Measurements from ENCODE around the gene P2RX6.

P2RX6 gene

DNA sequence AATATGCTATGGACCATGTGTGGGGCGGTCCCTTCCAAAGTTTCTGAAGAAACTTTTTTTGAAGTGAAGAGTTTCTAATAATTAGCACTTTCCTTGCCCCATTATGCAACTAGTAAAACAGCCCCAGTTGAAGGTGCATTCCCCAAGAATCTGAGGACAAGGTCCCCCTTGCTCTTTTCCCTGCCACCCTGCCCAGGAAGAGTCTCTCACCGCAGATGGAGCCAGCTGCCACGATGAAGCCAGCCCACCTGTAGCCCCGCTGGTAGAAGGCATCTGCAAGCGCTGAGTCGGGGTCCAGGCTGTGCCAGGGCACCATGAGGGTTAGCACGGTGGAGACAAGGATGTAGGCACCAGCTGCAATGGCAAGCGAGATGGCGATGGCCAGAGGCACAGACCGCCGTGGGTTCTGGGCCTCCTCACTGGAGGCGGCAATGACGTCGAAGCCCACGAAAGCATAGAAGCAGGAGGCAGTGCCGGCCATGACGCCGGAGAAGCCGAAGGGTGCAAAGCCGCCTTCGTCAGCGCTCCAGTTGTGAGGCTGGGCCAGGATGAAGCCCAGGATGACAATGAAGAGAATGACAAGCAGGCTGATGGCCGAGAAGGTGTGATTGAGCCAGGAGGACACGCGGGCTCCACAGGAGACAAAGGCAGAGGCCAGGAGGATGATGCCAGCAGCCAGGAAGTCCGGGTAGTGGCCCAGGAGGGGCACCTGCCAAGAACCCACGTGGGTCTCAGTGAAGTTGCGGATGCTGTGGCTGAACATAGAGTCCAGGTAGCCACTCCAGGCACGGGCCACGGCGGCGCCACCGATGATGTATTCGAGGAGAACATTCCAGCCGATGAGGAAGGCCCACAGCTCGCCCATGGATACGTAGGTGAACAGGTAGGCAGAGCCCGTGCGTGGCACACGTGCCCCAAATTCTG, 15.9 kb downstream of the P2RX6 start:
- no peak for DNase-seq (ENCODE audit: extremely low read depth, low read depth)
- no peak overlapping the region for H3K4me3 ChIP-seq (replicated peaks; ENCODE audit: low read depth, low read length)
- TF ChIP-seq, protein P1, sequence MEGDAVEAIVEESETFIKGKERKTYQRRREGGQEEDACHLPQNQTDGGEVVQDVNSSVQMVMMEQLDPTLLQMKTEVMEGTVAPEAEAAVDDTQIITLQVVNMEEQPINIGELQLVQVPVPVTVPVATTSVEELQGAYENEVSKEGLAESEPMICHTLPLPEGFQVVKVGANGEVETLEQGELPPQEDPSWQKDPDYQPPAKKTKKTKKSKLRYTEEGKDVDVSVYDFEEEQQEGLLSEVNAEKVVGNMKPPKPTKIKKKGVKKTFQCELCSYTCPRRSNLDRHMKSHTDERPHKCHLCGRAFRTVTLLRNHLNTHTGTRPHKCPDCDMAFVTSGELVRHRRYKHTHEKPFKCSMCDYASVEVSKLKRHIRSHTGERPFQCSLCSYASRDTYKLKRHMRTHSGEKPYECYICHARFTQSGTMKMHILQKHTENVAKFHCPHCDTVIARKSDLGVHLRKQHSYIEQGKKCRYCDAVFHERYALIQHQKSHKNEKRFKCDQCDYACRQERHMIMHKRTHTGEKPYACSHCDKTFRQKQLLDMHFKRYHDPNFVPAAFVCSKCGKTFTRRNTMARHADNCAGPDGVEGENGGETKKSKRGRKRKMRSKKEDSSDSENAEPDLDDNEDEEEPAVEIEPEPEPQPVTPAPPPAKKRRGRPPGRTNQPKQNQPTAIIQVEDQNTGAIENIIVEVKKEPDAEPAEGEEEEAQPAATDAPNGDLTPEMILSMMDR (IDR thresholded peaks at IDR 0.05; ENCODE audit: low read depth, low read length, missing control alignments): no peak

DNA sequence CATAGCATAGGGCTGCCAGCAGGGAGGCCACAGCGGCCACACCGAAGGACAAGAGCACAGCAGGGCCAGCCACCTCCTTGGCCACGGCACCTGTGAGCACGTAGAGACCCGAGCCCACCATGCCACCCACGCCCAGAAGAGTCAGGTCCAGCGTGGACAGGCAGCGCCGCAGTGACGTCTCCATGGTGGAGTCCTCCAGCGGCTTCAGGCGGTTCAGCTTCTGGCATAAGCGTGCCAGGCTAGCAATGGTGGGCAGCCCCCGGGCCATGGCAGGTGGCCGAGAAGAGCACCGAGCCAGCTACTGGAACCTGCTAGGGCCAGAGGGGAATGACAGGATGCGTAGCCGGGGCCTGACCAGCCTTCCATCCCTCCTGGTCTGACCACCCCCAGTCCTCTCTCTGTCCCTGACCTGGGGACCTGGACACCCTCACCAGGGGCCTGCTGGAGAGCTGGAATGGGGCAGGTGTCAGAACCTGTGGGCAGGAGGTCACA, 16.6 kb downstream of the P2RX6 start:
- no peak for DNase-seq (ENCODE audit: extremely low read depth, low read depth)
- TF ChIP-seq, protein P1 (IDR thresholded peaks at IDR 0.05; ENCODE audit: low read depth, low read length, missing control alignments): no peak
- H3K4me3 ChIP-seq (replicated peaks; ENCODE audit: low read depth, low read length): no peak overlapping the region

DNA sequence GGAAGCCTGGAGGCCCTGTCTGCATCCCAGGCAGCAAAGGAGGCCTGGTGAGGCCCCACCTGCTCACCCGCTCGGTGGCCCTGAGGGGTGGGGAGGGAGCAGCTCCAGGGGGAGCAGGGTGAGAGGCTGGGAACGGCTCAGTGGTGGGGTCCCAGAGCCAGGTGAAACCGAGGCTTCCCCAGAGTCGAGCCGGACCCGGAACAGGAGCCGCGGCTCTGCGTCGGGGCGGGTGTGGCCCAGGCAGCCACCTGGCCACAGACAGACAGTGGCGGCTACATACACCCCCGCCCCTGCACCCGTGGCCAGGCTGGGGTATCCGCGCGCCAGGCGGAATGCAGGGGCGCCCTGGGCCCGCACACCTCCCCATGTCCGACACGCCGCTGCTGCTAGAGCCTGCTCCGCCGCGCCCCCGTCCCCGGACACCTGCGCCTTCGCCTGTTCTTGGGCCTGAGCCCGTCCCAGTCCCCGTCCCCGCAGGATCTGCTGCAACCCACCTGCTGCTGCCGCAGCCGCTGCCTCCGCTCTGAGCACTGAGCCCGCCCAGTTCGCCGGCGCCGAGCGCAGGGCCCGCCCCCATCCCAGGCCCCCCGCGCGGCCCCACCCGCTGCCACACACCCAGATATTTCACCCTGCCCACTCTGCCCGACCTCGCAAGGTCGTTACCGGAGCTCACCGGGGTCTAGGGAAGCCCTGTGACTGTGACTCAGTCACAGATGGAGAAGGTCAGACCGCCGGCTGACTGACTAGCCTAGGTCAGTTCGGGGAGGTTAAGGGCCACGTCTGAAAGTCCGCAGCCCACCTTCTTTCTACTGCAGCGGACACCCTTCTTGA, 17.3 kb downstream of the P2RX6 start, which contains the start of gene SLC7A4:
Gene SLC7A4 (minus strand): TSS at position 525 of the 831 bp plus-strand sequence. CDS start 749 bp downstream, outside the sequence.
- TF ChIP-seq, protein P1 (IDR thresholded peaks at IDR 0.05; ENCODE audit: low read depth, low read length, missing control alignments): no peak
- no peak for DNase-seq (ENCODE audit: extremely low read depth, low read depth)
- no peak within 1 kb of the TSS for H3K4me3 ChIP-seq (replicated peaks; ENCODE audit: low read depth, low read length)

DNA sequence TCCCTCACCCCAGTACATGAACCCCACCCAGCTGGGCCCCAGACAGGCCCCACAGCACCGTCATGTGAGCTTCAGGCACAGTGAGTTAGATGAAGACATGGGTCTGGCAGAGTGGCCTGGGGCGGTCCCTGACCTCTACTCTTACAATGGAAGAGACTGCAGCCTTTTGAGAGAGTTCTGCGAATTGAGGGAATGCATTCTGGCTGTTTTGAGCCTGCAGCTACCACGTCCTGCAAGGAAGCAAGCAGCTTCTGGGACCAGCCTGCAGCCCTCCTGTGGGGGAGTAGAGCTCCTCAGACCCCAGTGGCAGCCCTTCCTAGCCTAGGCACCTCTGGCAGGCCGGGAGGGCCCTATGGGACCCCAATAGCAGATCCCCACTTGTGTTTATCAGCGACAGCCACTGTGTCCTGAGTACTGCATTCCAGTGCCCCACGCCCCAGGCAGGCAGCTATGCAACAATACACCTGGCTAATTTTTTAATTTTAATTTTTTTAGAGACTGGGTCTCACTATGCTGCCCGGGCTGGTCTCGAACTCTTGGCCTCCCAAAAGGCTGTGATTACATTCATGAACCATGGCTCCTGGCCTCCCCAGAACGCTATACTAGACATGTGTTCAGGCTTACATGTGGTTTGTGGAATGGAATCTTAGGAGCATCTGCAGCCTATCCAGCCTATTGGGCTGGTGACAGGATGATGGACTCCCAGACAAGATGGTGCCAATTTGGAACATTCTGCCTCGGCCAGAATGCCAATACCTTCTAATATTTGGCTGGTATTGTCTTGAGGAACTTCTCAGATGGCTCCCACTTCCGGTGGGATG, 18.1 kb downstream of the P2RX6 start:
- TF ChIP-seq, protein P1 (IDR thresholded peaks at IDR 0.05; ENCODE audit: low read depth, low read length, missing control alignments): no peak
- DNase-seq (ENCODE audit: extremely low read depth, low read depth): no peak
- H3K4me3 ChIP-seq (replicated peaks; ENCODE audit: low read depth, low read length): no peak overlapping the region

DNA sequence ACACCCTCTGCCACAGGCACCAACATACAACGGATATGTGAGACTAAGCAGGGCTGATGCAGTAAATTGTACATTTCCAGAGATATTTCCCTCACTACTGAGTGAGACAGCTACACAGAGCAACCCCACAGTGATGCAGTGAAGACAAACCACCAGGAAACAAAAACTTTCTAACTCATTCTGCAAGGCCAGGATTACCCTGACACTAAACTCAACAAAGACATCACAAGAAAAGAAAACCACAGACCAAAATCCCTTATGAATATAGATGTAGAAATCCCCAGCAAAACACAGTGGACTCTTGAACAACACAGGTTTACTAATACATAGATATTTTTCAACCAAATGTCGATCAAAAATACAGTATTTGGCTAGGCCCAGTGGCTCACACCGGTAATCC, 18.9 kb downstream of the P2RX6 start:
- TF ChIP-seq, protein P1 (IDR thresholded peaks at IDR 0.05; ENCODE audit: low read depth, low read length, missing control alignments): no peak
- DNase-seq (ENCODE audit: extremely low read depth, low read depth): no peak
- no peak overlapping the region for H3K4me3 ChIP-seq (replicated peaks; ENCODE audit: low read depth, low read length)

DNA sequence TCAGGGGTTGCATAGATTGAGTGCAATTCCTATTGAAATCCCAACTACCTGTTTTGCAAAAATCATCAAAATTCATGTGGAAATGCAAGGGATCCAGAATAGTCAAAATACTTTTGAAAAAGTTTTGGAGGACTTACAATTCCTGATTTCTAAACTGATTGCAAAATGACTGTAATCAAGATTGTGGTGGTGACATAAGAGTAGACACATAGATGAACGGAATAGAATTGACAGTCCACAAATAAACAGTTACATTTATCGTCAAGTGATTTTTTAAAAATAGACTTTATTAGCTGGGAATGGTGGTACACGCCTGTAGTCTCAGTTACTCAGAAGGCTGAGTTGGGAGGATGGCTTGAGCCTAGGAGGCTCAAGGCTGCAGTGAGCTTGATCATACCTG, 20.0 kb downstream of the P2RX6 start:
- no peak for DNase-seq (ENCODE audit: extremely low read depth, low read depth)
- TF ChIP-seq, protein P1 (IDR thresholded peaks at IDR 0.05; ENCODE audit: low read depth, low read length, missing control alignments): no peak
- no peak overlapping the region for H3K4me3 ChIP-seq (replicated peaks; ENCODE audit: low read depth, low read length)
